Esophagus squamous epithelium (tissue), 5 donors: ENCODE results near the gene AOPEP. TPM values are rescaled to one million over a fixed set of nuclear protein-coding genes. Genes with fewer than 3 reads are reported as not detected.
"Not testable (repeated sequence)": the region's sequence is repeated elsewhere in the genome, so short reads cannot be mapped to it uniquely, and the experiment has no call there.

Experiments
- DNase-seq: peaks from one replicate; lab custom pipeline; 2025; lab: John Stamatoyannopoulos, UW
- H3K27ac ChIP-seq, 4 donors: fragments of 200-600 bp; sonication (generic); one replicate each; pipeline ENCODE4 v1.5.1; 2016 to 2019; ENCODE audit warnings: mild to moderate bottlenecking in 1 of 4
- H3K27me3 ChIP-seq, 4 donors: fragments of 200-600 bp; sonication (generic); 1 replicate in 3 of 4; 2 replicates in 1 of 4; pipeline versions ENCODE4 v1.5.1 to v1.6.0; 2017 to 2021; ENCODE audit warnings: antibody characterized with exemption in 1 of 4
- H3K36me3 ChIP-seq, 3 donors: fragments of 200-600 bp; sonication (generic); one replicate each; pipeline ENCODE4 v1.5.1; 2016 to 2019
- H3K4me1 ChIP-seq, 3 donors: fragments of 200-600 bp; sonication (generic); one replicate each; pipeline ENCODE4 v1.5.1; 2017 to 2019
- H3K4me3 ChIP-seq, 4 donors: fragments of 200-600 bp; sonication (generic); 1 replicate in 3 of 4; 2 replicates in 1 of 4; pipeline ENCODE4 v1.5.1; 2016 to 2019; ENCODE audit warnings: mild to moderate bottlenecking in 2 of 4, moderate library complexity in 1 of 4
- H3K9me3 ChIP-seq, 3 donors: fragments of 200-600 bp; sonication (generic); one replicate each; pipeline ENCODE4 v1.5.1; 2016 to 2019
- POLR2A ChIP-seq, 4 donors: fragments of 450-650 bp; IDR thresholded peaks; one replicate each; pipeline ENCODE4 v1.6.1; 2017; ENCODE audit warnings: antibody characterized with exemption in 4 of 4, mild to moderate bottlenecking in 4 of 4, moderate library complexity in 3 of 4
- WGBS, 2 donors: methylation state at CpG; one replicate each; pipeline ENCODE4 v1.1.5; 2018; 5-methylcytosine and 5-hydroxymethylcytosine counted together
- intact Hi-C: fragments of 100-400 bp; cut with DNase I; formaldehyde crosslinking; loops from one replicate; pipeline ENCODE4 v1.15.0; 2022
- total RNA-seq, 4 donors: library from RNA; depleted of rRNA; stranded (reverse); fragments of >200 nt; gene quantifications; one replicate each; pipeline ENCODE4 v1.1.0, GENCODE V29; 2016
- TF ChIP-seq, protein P1 (sequence below), 6 experiments: fragments of 450-650 bp in 4 of 6; fragments of 200-600 bp in 2 of 6; sonication (generic) in 2 of 6; IDR thresholded peaks; one replicate each; pipeline ENCODE4 v1.5.1; 2016 to 2019; ENCODE audit warnings: antibody characterized with exemption in 6 of 6, mild to moderate bottlenecking in 4 of 6, moderate library complexity in 4 of 6
- donor health status: DM: yes; HTN: yes; CAD: no.

AOPEP gene
- total RNA-seq, 4 donors from 2014 or later: 101 to 300 (median 115) TPM

DNA sequence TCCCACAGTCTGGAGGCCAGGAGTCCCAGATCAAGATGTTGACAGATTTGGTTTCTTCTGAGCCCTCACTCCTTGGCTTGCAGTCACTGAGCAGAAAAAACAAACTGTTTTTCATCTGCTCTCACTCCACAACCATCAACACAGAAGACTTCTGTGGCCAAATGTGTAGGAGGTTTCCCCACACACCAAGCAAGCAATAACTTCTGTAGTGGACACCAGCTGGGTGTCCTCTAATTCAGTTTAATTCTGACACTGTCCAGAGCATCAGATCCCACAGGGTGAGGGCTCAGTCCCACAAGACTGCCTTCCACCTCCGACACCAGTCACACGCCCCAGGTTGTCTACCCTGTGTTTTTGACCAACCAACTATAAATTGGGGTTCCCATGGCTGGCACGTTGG is 209.9 kb downstream of the AOPEP start:
- TF ChIP-seq, protein P1, sequence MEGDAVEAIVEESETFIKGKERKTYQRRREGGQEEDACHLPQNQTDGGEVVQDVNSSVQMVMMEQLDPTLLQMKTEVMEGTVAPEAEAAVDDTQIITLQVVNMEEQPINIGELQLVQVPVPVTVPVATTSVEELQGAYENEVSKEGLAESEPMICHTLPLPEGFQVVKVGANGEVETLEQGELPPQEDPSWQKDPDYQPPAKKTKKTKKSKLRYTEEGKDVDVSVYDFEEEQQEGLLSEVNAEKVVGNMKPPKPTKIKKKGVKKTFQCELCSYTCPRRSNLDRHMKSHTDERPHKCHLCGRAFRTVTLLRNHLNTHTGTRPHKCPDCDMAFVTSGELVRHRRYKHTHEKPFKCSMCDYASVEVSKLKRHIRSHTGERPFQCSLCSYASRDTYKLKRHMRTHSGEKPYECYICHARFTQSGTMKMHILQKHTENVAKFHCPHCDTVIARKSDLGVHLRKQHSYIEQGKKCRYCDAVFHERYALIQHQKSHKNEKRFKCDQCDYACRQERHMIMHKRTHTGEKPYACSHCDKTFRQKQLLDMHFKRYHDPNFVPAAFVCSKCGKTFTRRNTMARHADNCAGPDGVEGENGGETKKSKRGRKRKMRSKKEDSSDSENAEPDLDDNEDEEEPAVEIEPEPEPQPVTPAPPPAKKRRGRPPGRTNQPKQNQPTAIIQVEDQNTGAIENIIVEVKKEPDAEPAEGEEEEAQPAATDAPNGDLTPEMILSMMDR (IDR thresholded peaks at IDR 0.05): no peak
- TF ChIP-seq POLR2A (IDR thresholded peaks at IDR 0.05): no peak
- Histone ChIP-seq H3K4me3 (no peak overlapping the region), H3K36me3 (no peaks in the 10 kb centered on the region), H3K4me1 (peaks cover 10 to 28% (median 16%) of the 10 kb centered on the region in 3 donors), H3K27me3 (no peaks in the 10 kb centered on the region), H3K9me3 (no peaks in the 10 kb centered on the region), H3K27ac (peak overlapping the region in 1 of 4 donors; percentile 56)
- intact Hi-C loops: loop anchor here (10.0 kb wide), 1 partner anchor 142 kb away; no protein-coding TSS in a partner anchor
- no peak for DNase-seq
- 70 to 94% methylated on average over 2 to 3 of the region's 3 CpGs for WGBS, 2 donors

DNA sequence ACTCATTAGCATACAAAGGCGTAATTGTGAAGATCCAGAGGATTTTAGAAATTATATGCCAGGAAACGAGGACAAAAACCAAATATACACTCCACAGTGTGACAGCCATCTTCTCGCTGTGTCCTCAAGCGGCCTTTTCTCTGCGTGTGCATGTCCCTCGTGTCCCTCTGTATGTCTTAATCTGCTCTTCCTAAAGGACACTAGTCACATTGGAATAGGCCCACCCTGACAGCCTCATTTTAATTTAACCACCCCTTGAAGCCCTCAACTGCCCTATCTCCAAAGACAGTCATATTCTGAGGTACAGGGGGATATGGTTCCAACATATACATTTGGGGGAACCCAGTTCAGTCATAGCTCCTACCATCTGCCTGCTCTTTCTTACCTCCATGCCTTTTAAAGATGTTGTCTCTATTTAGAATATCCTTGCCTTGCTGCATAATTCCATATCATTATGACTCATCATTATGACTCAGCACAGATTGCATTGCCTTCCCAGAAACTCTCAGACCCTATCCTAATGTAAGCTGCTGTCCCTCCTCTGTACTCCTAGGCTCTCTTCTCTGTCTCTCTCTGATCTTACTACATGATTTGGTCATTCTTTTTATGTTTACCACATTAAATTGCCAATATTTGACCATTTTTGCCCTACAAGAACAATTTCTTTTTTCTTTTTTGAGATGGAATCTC is 210.9 kb downstream of the AOPEP start:
- WGBS, 2 donors: 85 to 100% methylated on average over 6 of the region's 6 CpGs
- H3K27me3 ChIP-seq: no peaks in the 10 kb centered on the region
- DNase-seq: no peak
- TF ChIP-seq, protein P1 (IDR thresholded peaks at IDR 0.05): no peak
- TF ChIP-seq POLR2A (IDR thresholded peaks at IDR 0.05): no peak
- H3K4me3 ChIP-seq: no peak overlapping the region
- H3K4me1 ChIP-seq: peaks cover 10 to 29% (median 19%) of the 10 kb centered on the region in 3 donors
- no peaks in the 10 kb centered on the region for H3K36me3 ChIP-seq
- intact Hi-C loops: loop anchor here (10.0 kb wide), 1 partner anchor 143 kb away; no protein-coding TSS in a partner anchor
- H3K27ac ChIP-seq: peak overlapping the region in 3 of 4 donors; percentile 2 to 51 (median 46)
- H3K9me3 ChIP-seq: no peaks in the 10 kb centered on the region

DNA sequence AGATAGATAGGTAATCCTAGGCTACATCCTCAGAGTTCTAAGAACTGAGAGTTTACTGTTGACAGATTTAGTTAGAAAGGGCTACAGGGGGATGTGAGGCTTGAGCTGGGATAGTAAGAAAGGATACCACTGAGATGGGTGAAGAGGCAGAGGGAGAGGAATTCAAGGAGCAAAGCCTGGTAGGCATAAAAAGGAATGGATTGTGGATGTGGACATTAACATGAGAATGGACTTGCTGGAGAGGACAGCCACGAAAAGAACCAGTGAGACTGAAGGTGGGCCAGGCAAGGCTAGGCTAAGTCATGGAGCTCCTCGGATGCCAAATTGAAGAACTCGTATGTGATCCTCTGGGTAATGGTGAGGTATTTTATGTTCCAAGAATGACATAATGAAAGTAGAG is 211.9 kb downstream of the AOPEP start:
- DNase-seq: no peak
- H3K36me3 ChIP-seq: no peaks in the 10 kb centered on the region
- no peak overlapping the region for H3K4me3 ChIP-seq
- peaks cover 10 to 29% (median 19%) of the 10 kb centered on the region in 3 donors for H3K4me1 ChIP-seq
- intact Hi-C loops: loop anchor here (10.0 kb wide), 1 partner anchor 144 kb away; no protein-coding TSS in a partner anchor
- no peaks in the 10 kb centered on the region for H3K9me3 ChIP-seq
- WGBS, 2 donors: 83 to 96% methylated on average over 3 of the region's 3 CpGs
- H3K27ac ChIP-seq: no peak overlapping the region
- TF ChIP-seq POLR2A (IDR thresholded peaks at IDR 0.05): no peak
- TF ChIP-seq, protein P1 (IDR thresholded peaks at IDR 0.05): no peak
- H3K27me3 ChIP-seq: no peaks in the 10 kb centered on the region

DNA sequence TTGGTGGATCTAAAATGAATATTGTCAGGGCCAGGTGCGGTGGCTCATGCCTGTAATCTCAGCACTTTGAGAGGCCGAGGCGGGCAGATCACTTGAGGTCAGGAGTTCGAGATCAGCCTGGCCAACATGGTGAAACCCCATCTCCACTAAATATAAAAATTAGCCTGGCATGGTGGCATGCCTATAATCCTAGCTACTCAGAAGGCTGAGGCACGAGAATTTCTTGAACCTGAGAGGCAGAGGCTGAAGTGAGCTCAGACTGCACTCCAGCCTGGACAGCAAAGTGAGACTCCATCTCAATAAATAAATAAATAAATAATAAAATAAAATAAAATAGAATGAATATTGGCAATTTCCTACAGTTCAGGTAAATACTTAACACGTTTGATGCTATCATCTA is 213.8 kb downstream of the AOPEP start:
- intact Hi-C loops, H3K4me3 ChIP-seq, H3K36me3 ChIP-seq, H3K27ac ChIP-seq, DNase-seq, H3K9me3 ChIP-seq, H3K27me3 ChIP-seq: not testable (repeated sequence)
- peaks cover 12 to 37% (median 28%) of the 10 kb centered on the region in 3 donors for H3K4me1 ChIP-seq
- 91 to 97% methylated on average over 6 of the region's 6 CpGs for WGBS, 2 donors

DNA sequence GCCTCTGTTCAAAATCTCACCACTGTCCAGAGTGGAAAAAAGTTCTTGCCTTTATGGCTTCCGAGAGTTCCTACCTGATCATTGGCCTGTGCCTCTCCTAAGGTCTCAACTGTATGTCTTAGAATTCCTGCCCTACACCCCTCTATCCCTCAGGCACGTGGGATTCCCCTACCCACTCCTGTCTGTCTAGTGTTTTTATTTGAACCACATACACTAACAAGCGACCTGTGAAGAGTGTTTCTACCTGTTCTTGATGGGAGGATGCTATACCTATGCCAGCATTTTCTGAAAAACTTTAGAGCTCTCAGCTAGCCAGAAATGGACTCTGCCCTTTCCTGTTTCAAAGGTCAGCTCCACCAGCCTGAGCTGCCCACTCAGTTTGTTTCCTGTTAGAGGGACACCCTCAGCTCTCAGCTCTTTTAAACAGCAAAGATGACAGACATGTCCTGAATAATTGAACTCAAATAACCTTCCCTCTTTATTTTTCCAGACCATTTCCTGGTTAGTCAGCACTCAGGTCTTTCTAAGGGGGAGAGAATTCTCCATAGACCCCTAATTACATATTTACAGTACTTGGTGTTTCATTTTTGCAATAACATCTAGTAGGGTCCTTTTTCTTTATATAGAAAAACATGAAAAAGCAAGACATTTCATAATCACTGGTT is 214.8 kb downstream of the AOPEP start:
- Histone ChIP-seq H3K4me3 (no peak overlapping the region), H3K27me3 (no peaks in the 10 kb centered on the region), H3K27ac (peak overlapping the region in 2 of 4 donors; percentile 49 to 53), H3K4me1 (peaks cover 17 to 48% (median 37%) of the 10 kb centered on the region in 3 donors), H3K9me3 (no peaks in the 10 kb centered on the region), H3K36me3 (no peaks in the 10 kb centered on the region)
- intact Hi-C loops: no loop called here
- no peak for TF ChIP-seq POLR2A (IDR thresholded peaks at IDR 0.05)
- TF ChIP-seq, protein P1 (IDR thresholded peaks at IDR 0.05): no peak
- no peak for DNase-seq
- WGBS, 2 donors: 60 to 71% methylated on average over 3 of the region's 3 CpGs
